ENCODE results near the gene PPP4R3A.
"Not testable (repeated sequence)": the region's sequence is repeated elsewhere in the genome, so short reads cannot be mapped to it uniquely, and the experiment has no call there.

PPP4R3A gene

GRCh38 chr14:91510171-91511042, at the start of gene PPP4R3A:
TSS of gene PPP4R3A (minus strand) at chr14:91510310. CDS start at chr14:91509647, 663 bp downstream.
- peak; percentile 93 for DNase-seq

DNA sequence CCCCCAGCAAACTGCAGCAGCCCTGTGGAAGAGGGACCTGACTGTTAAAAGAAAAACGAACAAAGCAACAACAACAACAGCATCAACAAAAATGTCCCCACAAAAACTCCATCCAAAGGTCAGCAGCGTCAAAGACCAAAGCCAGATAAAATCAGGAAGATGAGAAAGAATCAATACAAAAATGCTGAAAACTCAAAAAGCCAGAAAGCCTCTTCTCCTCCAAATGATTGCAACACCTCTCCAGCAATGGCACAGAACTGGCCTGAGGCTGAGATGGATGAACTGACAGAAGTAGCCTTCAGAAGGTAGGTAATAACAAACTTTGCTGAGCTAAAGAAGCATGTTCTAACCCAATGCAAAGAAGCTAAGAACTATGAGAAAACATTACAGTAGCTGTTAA, 45.4 kb upstream of the PPP4R3A start:
- DNase-seq = no peak

DNA sequence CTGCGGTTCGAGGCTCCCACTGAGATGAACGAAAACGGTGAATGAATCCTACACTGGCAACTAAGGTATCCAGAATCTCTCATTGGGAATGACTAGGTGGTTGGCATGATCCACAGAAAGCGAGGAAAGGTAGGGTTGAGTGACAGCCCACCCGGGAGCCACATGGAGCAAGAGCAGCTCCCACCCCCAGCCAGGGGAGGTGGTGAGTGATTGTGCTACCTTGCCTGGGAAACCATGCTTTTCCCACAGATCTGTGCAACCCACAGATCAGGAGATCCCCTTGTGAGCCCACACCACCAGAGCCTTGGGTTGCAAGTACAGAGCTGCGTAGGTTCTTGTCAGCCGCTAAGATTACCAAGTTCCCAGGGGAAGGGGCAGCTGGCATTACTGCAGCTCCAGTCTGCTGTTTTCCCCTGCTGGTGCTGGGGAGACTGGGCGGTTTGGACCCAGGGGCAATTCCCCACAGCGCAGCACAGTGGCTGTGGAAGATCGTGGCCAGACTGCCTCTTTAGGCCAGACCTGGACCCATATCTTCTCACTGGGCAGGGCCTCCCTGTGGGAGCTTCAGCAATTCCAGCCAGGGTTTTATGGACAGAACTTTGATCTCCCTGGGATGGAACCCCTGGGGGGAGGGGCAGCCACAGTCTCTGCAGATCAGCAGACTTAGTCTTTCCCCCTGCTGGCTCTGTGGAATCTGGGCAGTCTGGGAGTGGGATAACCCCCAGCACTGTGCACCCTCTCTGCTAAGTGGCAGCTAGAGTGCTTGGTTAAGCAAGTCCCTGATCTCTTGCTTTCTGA, 44.6 kb upstream of the PPP4R3A start:
- DNase-seq = no peak

DNA sequence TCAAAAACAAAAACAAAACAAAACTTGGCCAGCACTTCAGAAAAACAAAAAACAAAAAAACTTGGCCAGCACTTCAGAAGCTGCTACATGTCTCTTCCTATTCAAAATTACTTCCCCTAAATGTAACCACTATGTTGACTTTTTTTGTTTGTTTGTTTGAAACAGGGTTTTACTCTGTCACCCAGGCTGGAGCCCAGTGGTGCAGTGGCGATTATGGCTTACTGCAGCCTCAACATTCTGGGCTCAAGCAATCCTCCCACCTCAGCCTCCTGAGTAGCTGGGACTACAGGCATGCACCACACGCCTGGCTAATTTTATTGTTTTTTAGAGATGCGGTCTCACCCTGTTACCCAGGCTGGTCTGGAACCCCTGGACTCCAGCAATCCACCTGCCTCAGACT, 38.0 kb upstream of the PPP4R3A start:
- no peak for DNase-seq

DNA sequence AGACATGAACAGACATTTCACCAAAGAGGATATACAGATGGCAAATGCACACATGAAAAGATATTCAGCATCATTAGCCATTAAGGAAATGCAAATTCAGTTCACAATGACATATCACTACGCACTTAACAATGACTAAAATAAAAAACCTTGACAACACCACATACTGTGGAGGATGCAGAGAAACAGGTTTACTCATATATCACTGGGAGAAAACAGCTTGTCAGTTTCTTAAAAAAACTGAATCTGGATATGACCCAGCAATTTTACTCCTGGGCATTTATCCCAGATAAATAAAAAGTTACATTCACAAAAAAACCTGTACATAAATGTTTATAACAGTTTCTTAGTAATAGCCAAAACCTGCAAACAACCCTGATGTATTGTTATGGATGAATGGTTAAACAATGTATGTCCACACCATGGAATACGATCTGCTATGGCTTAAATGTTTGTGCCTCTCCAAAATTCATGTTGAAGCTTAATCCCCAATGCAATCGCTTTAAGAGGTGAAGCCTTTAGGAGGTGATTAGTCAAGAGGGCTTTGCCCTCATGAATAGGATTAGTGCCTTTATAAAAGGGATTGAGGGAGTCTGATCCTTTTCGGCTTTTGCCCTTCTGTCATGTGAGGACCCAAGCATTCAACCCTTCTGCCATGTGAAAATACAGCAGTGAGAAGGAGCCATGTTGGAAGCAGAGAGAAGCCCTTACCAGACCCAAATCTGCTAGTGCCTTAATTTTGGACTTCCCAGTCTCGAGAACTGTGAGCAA, 36.0 kb upstream of the PPP4R3A start:
- no peak for DNase-seq

- no peak for DNase-seq
Measured at GRCh38 chr14:91545204-91545603, 35.1 kb upstream of the PPP4R3A start.

DNA sequence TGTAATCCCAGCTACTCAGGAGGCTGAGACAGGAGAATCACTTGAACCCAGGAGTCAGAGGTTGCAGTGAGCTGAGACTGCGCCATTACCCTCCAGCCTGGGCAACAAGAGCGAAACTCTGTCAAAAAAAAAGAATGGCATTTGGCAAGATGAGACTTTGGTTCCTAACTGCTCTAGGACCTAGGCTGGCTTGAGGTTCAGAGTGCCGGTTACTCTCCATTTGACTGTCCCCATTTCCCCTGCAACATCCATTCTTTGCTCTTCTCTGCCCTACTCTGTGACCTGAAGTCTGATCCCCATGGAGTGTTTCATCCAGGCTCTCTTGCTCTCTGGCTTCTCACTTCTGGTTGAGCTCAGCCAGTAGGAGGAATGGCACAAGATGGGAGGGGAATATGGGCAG, 26.2 kb upstream of the PPP4R3A start:
- no peak for DNase-seq

DNA sequence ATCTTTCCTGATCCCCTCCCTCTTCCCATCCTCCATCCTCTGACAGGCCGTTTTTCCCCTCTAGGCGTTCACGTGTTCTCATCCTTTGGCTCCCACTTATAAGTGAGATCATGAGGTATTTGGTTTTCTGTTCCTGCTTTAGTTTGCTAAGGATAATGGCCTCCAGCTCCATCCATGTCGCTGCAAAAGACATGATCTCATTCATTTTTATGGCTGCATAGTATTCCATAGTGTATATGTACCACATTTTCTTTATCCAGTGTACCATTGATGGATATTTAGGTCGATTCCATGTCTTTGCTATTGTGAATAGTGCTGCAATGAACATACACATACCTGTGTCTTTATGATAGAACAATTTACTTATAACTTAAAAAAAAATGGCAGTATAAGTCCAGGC, 23.9 kb upstream of the PPP4R3A start:
- DNase-seq = not testable (repeated sequence)

DNA sequence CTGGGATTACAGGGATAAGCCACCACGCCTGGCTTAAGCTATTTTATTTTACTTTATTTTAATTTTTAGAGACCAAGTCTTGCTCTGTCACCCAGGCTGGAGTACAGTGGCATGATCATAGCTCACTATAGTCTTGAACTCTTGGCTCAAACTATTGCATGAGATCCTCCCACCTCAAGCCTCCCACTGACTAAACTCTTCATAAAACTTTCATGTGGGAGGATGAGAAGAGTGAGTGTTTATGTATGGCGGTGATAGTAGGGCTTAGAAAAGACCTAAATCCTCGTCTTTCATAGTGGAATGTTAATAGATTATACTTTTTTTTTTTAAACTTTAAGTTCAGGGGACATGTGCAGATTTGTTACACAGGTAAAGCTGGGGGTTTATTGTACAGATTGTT, 23.5 kb upstream of the PPP4R3A start:
- DNase-seq = no peak

- no peak for DNase-seq
Measured at GRCh38 chr14:91523972-91524371, 13.9 kb upstream of the PPP4R3A start.

GRCh38 chr14:91521061-91521640, 11.0 kb upstream of the PPP4R3A start:
- no peak for DNase-seq

GRCh38 chr14:91520138-91520537, 10.0 kb upstream of the PPP4R3A start:
- no peak for DNase-seq

- DNase-seq = no peak
Measured at GRCh38 chr14:91519239-91520036, 9.3 kb upstream of the PPP4R3A start.

- no peak for DNase-seq
Measured at GRCh38 chr14:91516663-91517388, 6.7 kb upstream of the PPP4R3A start.

DNA sequence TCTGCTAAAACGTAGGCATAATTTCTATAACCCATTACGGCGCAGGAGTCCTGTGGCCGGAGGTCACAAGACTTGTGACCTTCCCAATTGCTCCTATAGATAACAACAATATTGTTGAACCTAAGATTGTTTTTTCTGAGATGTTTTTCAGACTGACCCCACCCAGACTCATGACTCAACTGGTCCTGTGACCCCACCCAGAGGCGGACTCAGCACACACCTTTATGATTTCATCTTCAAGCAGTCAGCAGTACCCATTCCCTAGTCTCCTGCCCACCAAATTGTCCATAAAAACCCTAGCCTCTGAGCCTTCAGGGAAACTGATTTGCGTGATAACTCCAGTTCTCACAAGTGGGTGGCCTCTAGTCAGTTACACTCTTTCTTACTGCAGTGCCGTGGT, 5.9 kb upstream of the PPP4R3A start:
- DNase-seq = peak; percentile 19

- no peak for DNase-seq
Measured at GRCh38 chr14:91511043-91511383, 903 bp upstream of the PPP4R3A start.

GRCh38 chr14:91509878-91510170, 286 bp downstream of the PPP4R3A start:
- DNase-seq = no peak

DNA sequence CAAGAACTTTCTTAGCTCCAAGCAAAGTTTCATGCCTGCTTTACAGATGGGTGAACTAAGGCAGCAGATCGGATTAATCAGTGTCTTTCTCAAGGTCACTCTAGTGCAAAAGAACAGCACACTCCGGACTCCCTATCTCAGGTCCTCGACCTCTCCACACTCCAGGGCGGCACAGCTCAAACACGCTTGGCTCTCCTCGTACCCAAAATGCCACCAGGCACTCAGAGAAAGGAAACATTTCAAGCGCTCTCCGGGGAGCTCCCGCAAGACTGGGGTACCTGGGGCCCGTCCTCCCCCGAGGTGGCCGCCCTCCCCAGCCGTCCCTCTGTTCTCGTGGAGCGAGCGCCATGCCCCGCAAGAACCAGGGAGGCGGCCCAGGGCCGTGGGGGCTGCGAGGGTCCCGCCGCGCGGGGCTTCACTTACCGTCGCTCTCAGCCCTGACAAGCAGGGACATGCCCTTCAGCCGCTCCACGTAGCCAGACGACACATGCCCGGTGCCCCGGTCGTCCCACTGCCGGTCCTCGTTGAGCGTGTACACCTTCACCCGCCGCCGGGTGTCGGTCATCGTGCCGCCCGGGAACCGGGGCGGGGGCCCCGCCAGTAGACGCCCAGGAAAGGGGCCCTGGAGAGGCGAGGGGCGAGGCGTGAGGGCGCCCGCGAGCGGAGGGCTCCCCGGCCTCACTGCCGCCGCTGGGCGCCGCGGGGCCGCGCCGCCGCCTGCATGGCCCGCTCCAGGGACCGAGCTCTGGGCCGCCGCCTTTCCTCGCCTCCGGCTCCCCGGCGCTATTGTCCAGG, 830 bp downstream of the PPP4R3A start:
- DNase-seq = peak; percentile 48

DNA sequence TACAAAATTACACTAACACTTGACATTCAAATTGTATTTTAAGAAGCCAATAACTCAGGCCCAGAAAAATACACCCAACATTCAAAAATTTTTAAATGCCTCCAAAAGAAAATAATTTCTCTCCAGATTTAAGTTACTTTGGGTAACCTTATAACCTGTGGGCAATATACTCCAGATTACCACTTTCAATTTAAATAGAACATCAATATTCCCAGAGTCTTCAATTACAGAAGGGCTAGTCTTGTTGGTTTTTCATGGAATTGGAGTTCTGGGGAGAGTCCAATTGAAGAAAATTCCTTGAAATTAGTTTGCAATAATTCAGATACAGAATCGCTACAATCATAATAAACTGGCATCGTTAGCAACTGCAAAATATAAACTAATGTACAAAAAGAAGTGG, 2.0 kb downstream of the PPP4R3A start:
- no peak for DNase-seq

- DNase-seq = no peak
Measured at GRCh38 chr14:91506226-91506625, 3.9 kb downstream of the PPP4R3A start.

- no peak for DNase-seq
Measured at GRCh38 chr14:91503000-91503504, 7.1 kb downstream of the PPP4R3A start.
